OCI-LY1 (cell line): ENCODE data around the gene C22orf31.

ENCODE experiments used
- CTCF ChIP-seq: fragments of 200-600 bp; sonication (generic), shearing (Covaris generic); IDR thresholded peaks from 2 replicates; pipeline ENCODE4 v1.5.1; 2017; ENCODE audit warnings: mild to moderate bottlenecking, antibody characterized with exemption, low read length, moderate library complexity, mixed read lengths
- EZH2 ChIP-seq: fragments of 200-600 bp; sonication (generic), shearing (Covaris generic); IDR thresholded peaks from 2 replicates; pipeline ENCODE4 v1.8.0; 2017; ENCODE audit warnings: borderline replicate concordance, mixed run types, mild to moderate bottlenecking, antibody characterized with exemption, low read length, moderate library complexity, mixed read lengths

DNA sequence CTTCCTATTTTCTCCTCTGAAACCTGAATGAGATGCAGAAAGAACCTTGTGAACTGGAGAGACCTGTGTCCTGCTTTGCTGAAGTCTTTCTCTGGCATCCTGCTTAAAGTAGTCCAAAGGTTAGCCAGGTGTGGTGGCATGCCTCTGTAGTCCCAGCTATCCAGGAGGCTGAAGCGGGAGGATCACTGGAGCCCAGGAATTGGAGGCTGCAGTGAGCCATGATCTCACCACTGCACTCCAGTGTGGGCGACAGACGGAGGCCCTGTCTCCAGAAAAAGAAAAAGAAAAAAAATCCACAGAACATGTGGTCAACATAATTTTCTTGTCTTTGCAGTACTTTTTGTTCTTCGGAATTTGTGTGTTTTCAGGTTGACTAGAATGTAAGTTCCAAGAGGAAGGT lies 8.9 kb upstream of the C22orf31 start:
- TF ChIP-seq CTCF (no peak), EZH2 (no peak)
